Cardiac fibroblast (primary cell): ENCODE results near the gene BLID.

Experiments
- DNase-seq, 2 donors: peaks; one replicate each; pipeline versions ENCODE4 v3.0.0 to v3.0.0-alpha.2; 2010; ENCODE audit warnings: low read depth in 2 of 2
- H3K4me3 ChIP-seq, 2 donors: replicated peaks in 1 of 2; 1 replicate in 1 of 2; 2 replicates in 1 of 2; pipeline ENCODE4 v1.5.1; 2011; ENCODE audit warnings: low read depth in 2 of 2, low read length in 2 of 2, mild to moderate bottlenecking in 2 of 2, moderate library complexity in 1 of 2
- TF ChIP-seq, protein P1 (sequence below): IDR thresholded peaks from one replicate; pipeline ENCODE4 v1.5.1; 2011; ENCODE audit warnings: low read depth, mild to moderate bottlenecking, low read length, inconsistent platforms

BLID gene

GRCh38 chr11:122158171-122158570, 42.2 kb upstream of the BLID start:
- DNase-seq = no peak
- TF ChIP-seq, protein P1, sequence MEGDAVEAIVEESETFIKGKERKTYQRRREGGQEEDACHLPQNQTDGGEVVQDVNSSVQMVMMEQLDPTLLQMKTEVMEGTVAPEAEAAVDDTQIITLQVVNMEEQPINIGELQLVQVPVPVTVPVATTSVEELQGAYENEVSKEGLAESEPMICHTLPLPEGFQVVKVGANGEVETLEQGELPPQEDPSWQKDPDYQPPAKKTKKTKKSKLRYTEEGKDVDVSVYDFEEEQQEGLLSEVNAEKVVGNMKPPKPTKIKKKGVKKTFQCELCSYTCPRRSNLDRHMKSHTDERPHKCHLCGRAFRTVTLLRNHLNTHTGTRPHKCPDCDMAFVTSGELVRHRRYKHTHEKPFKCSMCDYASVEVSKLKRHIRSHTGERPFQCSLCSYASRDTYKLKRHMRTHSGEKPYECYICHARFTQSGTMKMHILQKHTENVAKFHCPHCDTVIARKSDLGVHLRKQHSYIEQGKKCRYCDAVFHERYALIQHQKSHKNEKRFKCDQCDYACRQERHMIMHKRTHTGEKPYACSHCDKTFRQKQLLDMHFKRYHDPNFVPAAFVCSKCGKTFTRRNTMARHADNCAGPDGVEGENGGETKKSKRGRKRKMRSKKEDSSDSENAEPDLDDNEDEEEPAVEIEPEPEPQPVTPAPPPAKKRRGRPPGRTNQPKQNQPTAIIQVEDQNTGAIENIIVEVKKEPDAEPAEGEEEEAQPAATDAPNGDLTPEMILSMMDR = no peak
- no peak overlapping the region for H3K4me3 ChIP-seq

DNA sequence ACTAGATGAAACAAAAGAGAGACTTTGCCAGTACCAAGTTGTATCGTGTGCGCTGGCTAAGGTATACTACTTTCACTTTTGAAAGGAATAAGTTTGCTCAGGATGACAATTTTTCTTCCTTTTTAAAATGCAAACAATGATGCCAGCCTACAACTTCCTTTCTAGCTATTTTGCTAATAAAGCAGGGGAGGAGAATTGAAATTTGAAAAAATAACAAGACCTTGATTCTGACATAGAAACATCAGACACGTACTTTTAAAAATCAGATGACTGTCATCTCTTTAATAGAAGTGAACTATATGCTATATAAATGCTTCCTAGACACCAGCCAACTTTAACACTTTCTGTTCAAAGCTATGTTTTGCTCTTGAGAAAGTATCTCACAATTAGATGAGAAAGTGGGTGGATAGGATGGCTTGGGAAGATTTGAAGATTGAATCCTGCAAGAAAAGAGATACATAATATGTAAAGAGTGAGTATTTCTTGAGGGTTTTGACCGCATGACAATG, 41.7 kb upstream of the BLID start:
- no peak for DNase-seq
- H3K4me3 ChIP-seq = peak overlapping the region in 1 of 2 donors; percentile 41

GRCh38 chr11:122156940-122157382, 40.9 kb upstream of the BLID start:
- TF ChIP-seq, protein P1 = no peak
- DNase-seq = peak; percentile 83 to 84
- H3K4me3 ChIP-seq = peak overlapping the region; percentile 4 to 41

More for the DNA sequence above, 41.7 kb upstream of the BLID start:
- TF ChIP-seq, protein P1 = no peak

DNA sequence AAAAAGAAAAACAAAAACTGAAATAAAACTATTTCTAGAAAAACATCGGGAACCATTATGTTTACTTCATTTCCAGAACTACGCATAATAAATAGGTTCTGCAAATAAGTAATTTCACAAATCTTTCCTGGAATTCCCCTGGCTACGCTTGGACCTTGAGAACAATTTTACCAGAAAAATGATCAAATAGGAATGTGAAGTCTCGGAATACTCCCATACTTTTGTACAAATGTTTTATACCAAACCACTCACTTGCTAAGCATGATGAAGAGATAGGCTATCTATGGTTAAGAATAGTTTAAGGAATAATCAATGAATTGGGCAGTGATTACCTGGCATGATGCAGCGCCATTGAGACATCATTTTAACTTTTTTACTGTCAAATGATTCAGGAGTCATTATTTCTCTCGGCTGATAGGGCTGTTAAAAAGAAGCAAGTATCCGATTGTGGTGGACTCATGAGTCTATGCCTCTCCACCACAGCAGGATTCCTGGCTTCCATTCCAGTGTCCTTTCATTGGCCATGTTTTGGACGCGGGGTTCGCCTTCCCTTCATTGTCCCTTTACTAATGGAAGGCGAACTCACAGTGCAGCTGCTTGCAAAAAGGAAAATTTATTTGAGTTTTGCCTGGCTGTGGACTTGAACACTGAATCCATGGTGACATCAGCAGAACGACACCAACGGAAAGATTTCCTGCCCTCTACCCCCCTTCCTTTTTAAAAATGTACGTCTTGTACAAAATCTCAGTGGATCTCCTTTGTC, 39.9 kb upstream of the BLID start:
- TF ChIP-seq, protein P1 = no peak
- peak overlapping the region; percentile 1 to 41 for H3K4me3 ChIP-seq
- no peak for DNase-seq

DNA sequence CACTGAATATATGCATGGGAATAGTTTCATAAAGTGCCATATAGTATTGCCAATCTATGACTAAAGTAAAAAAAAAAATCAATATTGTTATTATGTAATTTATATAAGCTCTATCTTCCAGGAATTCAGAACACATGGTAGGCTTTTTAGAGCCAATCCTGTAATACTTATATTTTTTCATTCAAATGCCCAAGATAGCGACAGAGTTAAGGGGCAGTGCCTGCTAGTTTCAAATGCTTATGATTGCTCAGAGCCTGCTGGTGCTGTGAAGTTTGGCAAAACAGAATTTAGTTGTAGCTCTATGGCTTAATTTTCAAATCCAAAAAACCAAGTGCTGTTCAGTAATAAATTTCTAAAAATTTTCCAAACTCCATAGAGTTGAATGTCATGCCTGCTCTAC, 39.0 kb upstream of the BLID start:
- TF ChIP-seq, protein P1 = no peak
- DNase-seq = no peak
- no peak overlapping the region for H3K4me3 ChIP-seq

DNA sequence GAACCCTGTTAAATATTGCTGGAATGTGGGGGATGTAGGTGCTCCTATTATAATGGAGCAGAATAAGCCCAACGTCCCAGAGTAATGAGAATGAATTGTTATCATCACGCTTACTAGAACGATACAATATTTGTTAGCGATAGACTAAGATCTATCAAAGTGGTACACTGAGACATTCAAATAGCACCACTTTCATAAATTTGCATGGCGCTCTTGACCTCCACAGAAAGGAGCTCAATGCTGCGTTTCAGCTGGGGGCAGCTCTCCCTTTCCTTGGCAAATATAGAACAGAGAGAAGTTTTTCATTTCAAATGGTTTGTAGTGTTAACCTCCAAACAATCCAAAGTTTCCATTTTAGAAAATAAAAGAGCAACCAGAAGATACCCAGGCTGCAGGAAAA, 38.2 kb upstream of the BLID start:
- TF ChIP-seq, protein P1 = no peak
- DNase-seq = no peak
- H3K4me3 ChIP-seq = no peak overlapping the region

- no peak for DNase-seq
- TF ChIP-seq, protein P1 = no peak
- H3K4me3 ChIP-seq = no peak overlapping the region
Observed at GRCh38 chr11:122153746-122154145, 37.7 kb upstream of the BLID start.
